Keratinocyte (primary cell): Measurements from ENCODE around the gene SYMPK. TPM values are rescaled to one million over a fixed set of nuclear protein-coding genes. Genes with fewer than 3 reads are reported as not detected.

ENCODE experiments used
- DNase-seq: peaks from one replicate; pipeline ENCODE4 v3.0.0-alpha.2; 2011; ENCODE audit warnings: low read depth, missing footprints, low spot score
- FAIRE-seq: peaks from 2 replicates; lab custom pipeline; 2011; peaks lifted over from hg19 to GRCh38; lab: Jason Lieb, UNC
- H2AFZ ChIP-seq: 2 replicates; pipeline ENCODE4 v1.6.0; 2012; ENCODE audit warnings: low read length, control low read depth, inconsistent platforms; ENCODE audit not compliant: control insufficient read depth
- H3K27ac ChIP-seq: 2 replicates; pipeline ENCODE4 v1.5.1; 2011; ENCODE audit warnings: low read length; ENCODE audit not compliant: control insufficient read depth, insufficient read depth
- H3K27me3 ChIP-seq: 3 replicates; pipeline ENCODE4 v1.6.0; 2011; ENCODE audit warnings: low read length; ENCODE audit not compliant: control insufficient read depth, insufficient read depth; ENCODE audit errors: extremely low read depth
- H3K36me3 ChIP-seq, 2 experiments: 2 replicates in 1 of 2; 3 replicates in 1 of 2; pipeline ENCODE4 v1.5.1; 2011; ENCODE audit warnings: low read length in 2 of 2, mild to moderate bottlenecking in 1 of 2; ENCODE audit not compliant: control insufficient read depth in 2 of 2, insufficient read depth in 2 of 2; ENCODE audit errors: extremely low read depth in 1 of 2
- H3K4me1 ChIP-seq: 3 replicates; pipeline ENCODE4 v1.5.1; 2011; ENCODE audit warnings: low read length; ENCODE audit not compliant: control insufficient read depth, insufficient read depth; ENCODE audit errors: extremely low read depth
- H3K4me2 ChIP-seq: 3 replicates; pipeline ENCODE4 v1.6.0; 2011; ENCODE audit warnings: low read depth, low read length; ENCODE audit not compliant: control insufficient read depth, insufficient read depth; ENCODE audit errors: extremely low read depth
- H3K4me3 ChIP-seq, 3 experiments: fragments of 200-600 bp in 1 of 3; sonication (generic) in 1 of 3; 2 replicates in 2 of 3; 3 replicates in 1 of 3; pipeline ENCODE4 v1.5.1; 2011 to 2016; ENCODE audit warnings: low read length in 3 of 3, mild to moderate bottlenecking in 3 of 3, control low read depth in 2 of 3, inconsistent platforms in 1 of 3, low read depth in 1 of 3, mixed read lengths in 1 of 3, mixed run types in 1 of 3, moderate library complexity in 1 of 3; ENCODE audit not compliant: control insufficient read depth in 2 of 3, insufficient read depth in 2 of 3; ENCODE audit errors: extremely low read depth in 1 of 3
- H3K79me2 ChIP-seq: 2 replicates; pipeline ENCODE4 v1.6.0; 2012; ENCODE audit warnings: low read length; ENCODE audit not compliant: control insufficient read depth, insufficient read depth
- H3K9ac ChIP-seq: 3 replicates; pipeline ENCODE4 v1.6.0; 2011; ENCODE audit warnings: low read length; ENCODE audit not compliant: control insufficient read depth, insufficient read depth; ENCODE audit errors: extremely low read depth
- H3K9me1 ChIP-seq: 3 replicates; pipeline ENCODE4 v1.6.0; 2011; ENCODE audit warnings: low read length; ENCODE audit not compliant: control insufficient read depth, insufficient read depth; ENCODE audit errors: extremely low read depth
- H3K9me3 ChIP-seq: 2 replicates; pipeline ENCODE4 v1.5.1; 2012; ENCODE audit warnings: low read depth, low read length; ENCODE audit not compliant: control insufficient read depth
- H4K20me1 ChIP-seq: 3 replicates; pipeline ENCODE4 v1.6.0; 2011; ENCODE audit warnings: low read length; ENCODE audit not compliant: control insufficient read depth, insufficient read depth; ENCODE audit errors: extremely low read depth
- CTCF ChIP-seq, 3 experiments: IDR thresholded peaks in 1 of 3; conservative IDR thresholded peaks in 1 of 3; optimal IDR thresholded peaks in 1 of 3; 2 replicates in 2 of 3; 3 replicates in 1 of 3; pipeline versions ENCODE3 to v1.5.1; 2011; ENCODE audit warnings: low read length in 3 of 3, mild to moderate bottlenecking in 3 of 3, moderate library complexity in 2 of 3, control low read depth in 1 of 3, inconsistent platforms in 1 of 3; ENCODE audit not compliant: insufficient read depth in 2 of 3; ENCODE audit errors: extremely low read depth in 1 of 3
- EZH2 ChIP-seq: IDR thresholded peaks from one replicate; pipeline ENCODE4 v1.6.1; 2012; ENCODE audit warnings: inconsistent platforms, mild to moderate bottlenecking, low read length, moderate library complexity
- dilution Hi-C: fragments of 300-500 bp; cut with MboI; formaldehyde crosslinking; loops from one replicate; pipeline ENCODE4 v1.7.0; 2020; ENCODE audit warnings: low sequenced_read_pairs; ENCODE audit not compliant: extremely low pct_ligation_motif_present
- polyA plus RNA-seq, 5 experiments: library from polyadenylated mRNA; depleted of rRNA in 3 of 5; stranded (reverse) in 3 of 5; stranded (forward) in 1 of 5; unstranded in 1 of 5; fragments of >200 nt; gene quantifications; 1 replicate in 1 of 5; 2 replicates in 3 of 5; 3 replicates in 1 of 5; pipeline versions ENCODE4 v1.2.1 to v1.2.3, GENCODE V29; 2011 to 2012; ENCODE audit warnings: missing spikeins in 2 of 5, low read depth in 1 of 5, low replicate concordance in 1 of 5

Gene SYMPK
- polyA plus RNA-seq, 1 donor (not counting 4 experiments of a cell fraction or from before 2014, with no cell fraction given), result 56.0 TPM

GRCh38 chr19:45863335-45863839 lies 440 bp upstream of the SYMPK start:
- DNase-seq (no peak), FAIRE-seq (no peak)
- Histone ChIP-seq H3K9ac (peak overlapping the region; percentile 33), H3K9me3 (no peaks in the 10 kb centered on the region), H3K36me3 (peaks cover 3 to 4% of the 10 kb centered on the region in 2 experiments), H2AFZ (peak overlapping the region; percentile 97), H3K4me2 (peak overlapping the region; percentile 91), H3K79me2 (peaks cover 31% of the 10 kb centered on the region), H4K20me1 (no peaks in the 10 kb centered on the region), H3K4me3 (peak overlapping the region; percentile 58 to 100 (median 94)), H3K27me3 (peaks cover 37% of the 10 kb centered on the region), H3K9me1 (no peaks in the 10 kb centered on the region), H3K27ac (no peak overlapping the region), H3K4me1 (peaks cover 10% of the 10 kb centered on the region)
- dilution Hi-C loops, result no loop called here
- TF ChIP-seq EZH2, result peak; percentile 79
- TF ChIP-seq CTCF (optimal IDR thresholded peaks at IDR 0.05 in 1 of 3, IDR thresholded peaks at IDR 0.05 in 1 of 3, conservative IDR thresholded peaks at IDR 0.05 in 1 of 3; ENCODE audit: extremely low read depth in 1 of 3, insufficient read depth in 2 of 3, low read length in 3 of 3), result no peak

GRCh38 chr19:45862271-45862563 lies 730 bp downstream of the SYMPK start:
- peak overlapping the region; percentile 76 to 100 (median 94) for H3K4me3 ChIP-seq
- peak overlapping the region; percentile 91 for H3K9ac ChIP-seq
- peaks cover 10% of the 10 kb centered on the region for H3K4me1 ChIP-seq
- no peaks in the 10 kb centered on the region for H4K20me1 ChIP-seq
- H3K36me3 ChIP-seq, result peaks cover 7 to 8% of the 10 kb centered on the region in 2 experiments
- TF ChIP-seq EZH2 (no peak), CTCF (optimal IDR thresholded peaks at IDR 0.05 in 1 of 3, IDR thresholded peaks at IDR 0.05 in 1 of 3, conservative IDR thresholded peaks at IDR 0.05 in 1 of 3; ENCODE audit: extremely low read depth in 1 of 3, insufficient read depth in 2 of 3, low read length in 3 of 3) (no peak)
- dilution Hi-C loops, result no loop called here
- no peaks in the 10 kb centered on the region for H3K9me3 ChIP-seq
- FAIRE-seq, result no peak
- H3K27ac ChIP-seq, result peak overlapping the region; percentile 80
- H2AFZ ChIP-seq, result peak overlapping the region; percentile 85
- H3K27me3 ChIP-seq, result peaks cover 37% of the 10 kb centered on the region
- H3K79me2 ChIP-seq, result peaks cover 37% of the 10 kb centered on the region
- peak overlapping the region; percentile 95 for H3K4me2 ChIP-seq
- no peaks in the 10 kb centered on the region for H3K9me1 ChIP-seq
- no peak for DNase-seq
